GM12865 (cell line): ENCODE results near the gene AP4B1.
"Not testable (repeated sequence)": the region's sequence is repeated elsewhere in the genome, so short reads cannot be mapped to it uniquely, and the experiment has no call there.

Experiments
- DNase-seq: peaks from one replicate; pipeline ENCODE4 v3.0.0; 2010; ENCODE audit warnings: low read depth
- H3K4me3 ChIP-seq: 2 replicates; pipeline ENCODE4 v1.5.1; 2011; ENCODE audit warnings: mild to moderate bottlenecking, low read depth, low read length, control low read depth
- CTCF ChIP-seq: IDR thresholded peaks from 2 replicates; pipeline ENCODE4 v1.5.1; 2011; ENCODE audit warnings: low read length, control low read depth, low read depth, inconsistent platforms; ENCODE audit not compliant: insufficient read depth; ENCODE audit errors: missing control alignments

Gene AP4B1

GRCh38 chr1:113854234-113854633, 50.4 kb downstream of the AP4B1 start:
- DNase-seq = no peak
- no peak for TF ChIP-seq CTCF
- H3K4me3 ChIP-seq = no peak overlapping the region

GRCh38 chr1:113852694-113853093, 51.9 kb downstream of the AP4B1 start:
- DNase-seq, H3K4me3 ChIP-seq: not testable (repeated sequence)

GRCh38 chr1:113850127-113850796, 54.3 kb downstream of the AP4B1 start:
- no peak for TF ChIP-seq CTCF
- DNase-seq = no peak
- H3K4me3 ChIP-seq = no peak overlapping the region

- H3K4me3 ChIP-seq = no peak overlapping the region
- TF ChIP-seq CTCF = no peak
- DNase-seq = no peak
Observed at GRCh38 chr1:113849072-113849471, 55.5 kb downstream of the AP4B1 start.

- TF ChIP-seq CTCF = no peak
- no peak overlapping the region for H3K4me3 ChIP-seq
- DNase-seq = no peak
Observed at GRCh38 chr1:113846391-113847035, 58.1 kb downstream of the AP4B1 start.
